ENCODE data around the gene POLR3GL. TPM values are rescaled to one million over a fixed set of nuclear protein-coding genes. Genes with fewer than 3 reads are reported as not detected.

The POLR3GL gene
- total and polyA plus RNA-seq, 10 of the 15 experiments (the other 5 are each of a cell fraction or from before 2014, with no cell fraction given) = 12.8 to 47.0 (median 26.6) TPM

DNA sequence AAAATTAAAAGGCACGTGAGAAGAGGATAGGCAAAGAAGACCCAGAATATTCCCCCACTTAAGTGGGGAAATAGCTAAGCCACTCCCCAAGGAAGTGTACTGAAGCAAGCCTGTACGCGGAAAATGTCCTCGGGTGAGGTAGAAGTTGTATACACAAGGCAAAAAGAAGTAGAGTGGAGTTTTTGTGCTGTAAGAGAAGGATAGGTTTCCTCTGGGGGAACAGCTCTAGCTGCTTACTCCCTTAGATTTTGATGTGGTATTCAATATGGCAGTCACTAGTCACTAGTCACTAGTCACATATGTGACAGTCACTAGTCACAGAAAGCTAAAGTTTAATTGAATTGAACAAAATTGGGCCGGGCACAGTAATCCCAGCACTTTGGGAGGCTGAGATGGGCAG is 24.3 kb downstream of the POLR3GL start:
- ChIA-PET CTCF (interaction anchor here (1.1 to 12.2 kb wide), 2 partner anchors 8 to 13 kb away, joined by 3 to 196 read pairs; no protein-coding TSS in a partner anchor), SMC1A (ENCODE audit: uncharacterized antibody, unreplicated experiment) (interaction anchor here (1.1 to 12.5 kb wide), 4 partner anchors 9 to 18 kb away, joined by 3 to 244 read pairs (median 5); no protein-coding TSS in a partner anchor), POLR2A (interaction anchor here (0.7 to 7.2 kb wide), 3 partner anchors 9 to 73 kb away, joined by 7 to 61 read pairs (median 8); no protein-coding TSS in a partner anchor), RAD21 (ENCODE audit: unreplicated experiment) (interaction anchor here (1.9 kb wide), 1 partner anchor 10 kb away, joined by 15 read pairs; no protein-coding TSS in a partner anchor)
- H3K27ac ChIP-seq (ENCODE audit: control insufficient read depth, insufficient read depth) = no peak overlapping the region
- peaks cover 4% of the 10 kb centered on the region; the same call in 1 of the 2 replicates for H3K4me1 ChIP-seq (ENCODE audit: control insufficient read depth, insufficient read depth, low read length)
- no peak for ATAC-seq
- H3K27me3 ChIP-seq (replicated peaks in 1 of 2; ENCODE audit: control insufficient read depth in 2 of 2, insufficient read depth in 2 of 2, low read length in 1 of 2) = no peaks in the 10 kb centered on the region
- BruUV-seq (replicated peaks) = no TSS peak
- H3K4me2 ChIP-seq (ENCODE audit: control insufficient read depth, insufficient read depth) = no peak overlapping the region
- no peak for TF ChIP-seq TCF3 (IDR thresholded peaks at IDR 0.05; ENCODE audit: borderline replicate concordance, insufficient read depth, low read depth, low read length)
- no peak for TF ChIP-seq POLR2A (IDR thresholded peaks at IDR 0.05; ENCODE audit: low read depth, low read length)
- TF ChIP-seq BCL11A (IDR thresholded peaks at IDR 0.05; ENCODE audit: low read depth, low read length) = no peak
- TF ChIP-seq, protein P1, sequence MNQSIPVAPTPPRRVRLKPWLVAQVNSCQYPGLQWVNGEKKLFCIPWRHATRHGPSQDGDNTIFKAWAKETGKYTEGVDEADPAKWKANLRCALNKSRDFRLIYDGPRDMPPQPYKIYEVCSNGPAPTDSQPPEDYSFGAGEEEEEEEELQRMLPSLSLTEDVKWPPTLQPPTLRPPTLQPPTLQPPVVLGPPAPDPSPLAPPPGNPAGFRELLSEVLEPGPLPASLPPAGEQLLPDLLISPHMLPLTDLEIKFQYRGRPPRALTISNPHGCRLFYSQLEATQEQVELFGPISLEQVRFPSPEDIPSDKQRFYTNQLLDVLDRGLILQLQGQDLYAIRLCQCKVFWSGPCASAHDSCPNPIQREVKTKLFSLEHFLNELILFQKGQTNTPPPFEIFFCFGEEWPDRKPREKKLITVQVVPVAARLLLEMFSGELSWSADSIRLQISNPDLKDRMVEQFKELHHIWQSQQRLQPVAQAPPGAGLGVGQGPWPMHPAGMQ (IDR thresholded peaks at IDR 0.05; ENCODE audit: borderline replicate concordance) = no peak
- TF ChIP-seq SREBF2 (IDR thresholded peaks at IDR 0.05; ENCODE audit: low read length) = no peak
- TF ChIP-seq ATF7 (IDR thresholded peaks at IDR 0.05; ENCODE audit: low read depth) = no peak
- no peak for TF ChIP-seq YY1 (IDR thresholded peaks at IDR 0.05; ENCODE audit: low read depth, low read length)
- no peak overlapping the region for H2AFZ ChIP-seq (ENCODE audit: control insufficient read depth, low read depth, low read length)
- H3K9ac ChIP-seq (ENCODE audit: control insufficient read depth, insufficient read depth, low read length) = no peak overlapping the region
- no peak for DNase-seq (ENCODE audit: low read depth, low spot score)
- no peaks in the 10 kb centered on the region for H3K9me3 ChIP-seq (replicated peaks; ENCODE audit: control insufficient read depth, insufficient read depth, low read length)
- intact Hi-C loops (cut with micrococcal nuclease; ENCODE audit: unreplicated experiment) (no loop called here), in situ Hi-C loops (cut with MboI) (no loop called here)
- H3K79me2 ChIP-seq (ENCODE audit: control insufficient read depth, insufficient read depth, low read length) = no peaks in the 10 kb centered on the region
- H3K4me3 ChIP-seq = no peak overlapping the region
- no peaks in the 10 kb centered on the region for H4K20me1 ChIP-seq (ENCODE audit: control insufficient read depth, insufficient read depth)
- no peak for FAIRE-seq
- H3K36me3 ChIP-seq (ENCODE audit: control insufficient read depth in 2 of 2, insufficient read depth in 2 of 2, low read length in 1 of 2) = no peaks in the 10 kb centered on the region; a peak in 2 of 4 replicates
- WGBS (ENCODE audit: insufficient coverage, insufficient replicate concordance, low lambda C conversion rate, missing lambda C conversion rate) = 87% methylated on average over 5 of the region's 5 CpGs

All from GM12878 (cell line).